Hepatocyte (in vitro differentiated cells): ENCODE data around the gene PEX5. TPM values are rescaled to one million over a fixed set of nuclear protein-coding genes. Genes with fewer than 3 reads are reported as not detected.
A peak's percentile ranks its signal among the peaks of the same experiment; 100 is the strongest.

ENCODE experiments used
- DNase-seq: peaks from one replicate; pipeline ENCODE4 v3.0.0-alpha.2; 2016; ENCODE audit warnings: low spot score
- H2AFZ ChIP-seq: fragments of 200-600 bp; sonication (generic); 2 replicates; pipeline ENCODE4 v1.6.0; 2016; ENCODE audit warnings: antibody characterized with exemption, mild to moderate bottlenecking
- H3K27ac ChIP-seq: fragments of 200-600 bp; sonication (generic); 2 replicates; pipeline ENCODE4 v1.5.1; 2016; ENCODE audit warnings: mild to moderate bottlenecking
- H3K27me3 ChIP-seq: fragments of 200-600 bp; sonication (generic); 2 replicates; pipeline ENCODE4 v1.6.1; 2016
- H3K36me3 ChIP-seq: fragments of 200-600 bp; sonication (generic); replicated peaks from 2 replicates; pipeline ENCODE4 v1.5.1; 2016; ENCODE audit warnings: low read depth; ENCODE audit not compliant: insufficient read depth
- H3K4me1 ChIP-seq: fragments of 200-600 bp; sonication (generic); 2 replicates; pipeline ENCODE4 v1.5.1; 2016; ENCODE audit warnings: mild to moderate bottlenecking, moderate library complexity; ENCODE audit not compliant: insufficient read depth
- H3K4me2 ChIP-seq: fragments of 200-600 bp; sonication (generic); 2 replicates; pipeline ENCODE4 v1.6.0; 2016
- H3K4me3 ChIP-seq: fragments of 200-600 bp; sonication (generic); 2 replicates; pipeline ENCODE4 v1.5.1; 2016; ENCODE audit warnings: mild to moderate bottlenecking
- H3K79me2 ChIP-seq: fragments of 200-600 bp; sonication (generic); 2 replicates; pipeline ENCODE4 v1.6.0; 2017; ENCODE audit warnings: mild to moderate bottlenecking
- H3K9me2 ChIP-seq: fragments of 200-600 bp; sonication (generic); replicated peaks from 2 replicates; pipeline ENCODE4 v1.6.0; 2017; ENCODE audit warnings: mild to moderate bottlenecking; ENCODE audit not compliant: insufficient read depth
- H3K9me3 ChIP-seq: fragments of 200-600 bp; sonication (generic); 2 replicates; pipeline ENCODE4 v1.5.1; 2016; ENCODE audit warnings: low read depth, mild to moderate bottlenecking
- H4K20me1 ChIP-seq: fragments of 200-600 bp; sonication (generic); 2 replicates; pipeline ENCODE4 v1.6.0; 2016; ENCODE audit warnings: mild to moderate bottlenecking; ENCODE audit not compliant: insufficient read depth, poor library complexity, severe bottlenecking
- EZH2 ChIP-seq: fragments of 200-600 bp; sonication (generic); IDR thresholded peaks from 2 replicates; pipeline ENCODE4 v1.6.1; 2016; ENCODE audit warnings: antibody characterized with exemption, mild to moderate bottlenecking, borderline replicate concordance
- EZH2phosphoT487 ChIP-seq: fragments of 200-600 bp; sonication (generic); IDR thresholded peaks from one replicate; pipeline ENCODE4 v1.6.1; 2018; ENCODE audit warnings: antibody characterized with exemption, mild to moderate bottlenecking, low read depth, moderate library complexity; ENCODE audit not compliant: unreplicated experiment, severe bottlenecking
- WGBS: methylation state at CpG from one replicate; pipeline ENCODE4 v1.1.6; 2016; ENCODE audit warnings: low lambda C conversion rate; ENCODE audit errors: missing lambda C conversion rate; 5-methylcytosine and 5-hydroxymethylcytosine counted together
- polyA plus RNA-seq: library from polyadenylated mRNA; unstranded; fragments of >200 nt; fragmentation: Nextera tagmentation; extraction: Ambion mirVana; gene quantifications from 2 replicates; pipeline ENCODE4 v1.2.1, GENCODE V29; 2016
- total RNA-seq: library from RNA; depleted of rRNA; stranded (reverse); fragments of >200 nt; gene quantifications from 2 replicates; pipeline ENCODE4 v1.2.3, GENCODE V29; 2014
- TF ChIP-seq, protein P1 (sequence below): fragments of 200-600 bp; sonication (generic); IDR thresholded peaks from 2 replicates; pipeline ENCODE4 v1.5.1; 2016; ENCODE audit warnings: antibody characterized with exemption, mild to moderate bottlenecking; ENCODE audit not compliant: poor library complexity

PEX5 gene
- total and polyA plus RNA-seq, 2 experiments from 2014 or later, result 17.3 to 32.6 TPM

DNA sequence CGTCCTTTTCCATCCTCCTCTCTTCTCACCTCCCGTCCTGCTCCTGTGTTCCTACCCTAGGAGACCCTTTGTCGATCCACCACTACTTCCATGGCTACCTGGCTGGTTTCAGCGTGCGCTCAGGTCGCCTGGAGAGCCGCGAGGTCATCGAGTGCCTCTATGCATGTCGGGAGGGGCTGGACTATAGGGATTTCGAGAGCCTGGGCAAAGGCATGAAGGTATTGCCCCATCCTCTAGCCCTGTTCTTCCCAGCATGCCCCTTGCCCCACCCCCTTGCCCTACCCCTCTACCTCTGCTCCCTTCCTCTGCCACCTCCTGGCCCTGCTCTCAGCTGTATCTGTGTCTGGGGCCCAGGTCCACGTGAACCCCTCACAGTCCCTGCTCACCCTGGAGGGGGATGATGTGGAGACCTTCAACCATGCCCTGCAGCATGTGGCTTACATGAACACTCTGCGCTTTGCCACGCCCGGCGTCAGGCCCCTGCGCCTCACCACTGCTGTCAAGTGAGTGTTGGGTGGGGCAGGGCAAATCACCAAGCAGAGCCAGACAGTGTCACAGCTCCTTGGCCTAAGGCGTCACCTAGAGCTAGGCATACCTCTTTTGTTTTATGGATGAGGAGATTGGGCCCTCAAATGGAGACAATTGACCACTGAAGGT lies 46.5 kb upstream of the PEX5 start:
- no peak overlapping the region for H2AFZ ChIP-seq
- H4K20me1 ChIP-seq, result no peaks in the 10 kb centered on the region
- no peaks in the 10 kb centered on the region for H3K36me3 ChIP-seq
- no peaks in the 10 kb centered on the region for H3K79me2 ChIP-seq
- H3K4me2 ChIP-seq, result no peak overlapping the region
- TF ChIP-seq EZH2phosphoT487 (no peak), EZH2 (no peak)
- TF ChIP-seq, protein P1, sequence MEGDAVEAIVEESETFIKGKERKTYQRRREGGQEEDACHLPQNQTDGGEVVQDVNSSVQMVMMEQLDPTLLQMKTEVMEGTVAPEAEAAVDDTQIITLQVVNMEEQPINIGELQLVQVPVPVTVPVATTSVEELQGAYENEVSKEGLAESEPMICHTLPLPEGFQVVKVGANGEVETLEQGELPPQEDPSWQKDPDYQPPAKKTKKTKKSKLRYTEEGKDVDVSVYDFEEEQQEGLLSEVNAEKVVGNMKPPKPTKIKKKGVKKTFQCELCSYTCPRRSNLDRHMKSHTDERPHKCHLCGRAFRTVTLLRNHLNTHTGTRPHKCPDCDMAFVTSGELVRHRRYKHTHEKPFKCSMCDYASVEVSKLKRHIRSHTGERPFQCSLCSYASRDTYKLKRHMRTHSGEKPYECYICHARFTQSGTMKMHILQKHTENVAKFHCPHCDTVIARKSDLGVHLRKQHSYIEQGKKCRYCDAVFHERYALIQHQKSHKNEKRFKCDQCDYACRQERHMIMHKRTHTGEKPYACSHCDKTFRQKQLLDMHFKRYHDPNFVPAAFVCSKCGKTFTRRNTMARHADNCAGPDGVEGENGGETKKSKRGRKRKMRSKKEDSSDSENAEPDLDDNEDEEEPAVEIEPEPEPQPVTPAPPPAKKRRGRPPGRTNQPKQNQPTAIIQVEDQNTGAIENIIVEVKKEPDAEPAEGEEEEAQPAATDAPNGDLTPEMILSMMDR, result no peak
- no peak for DNase-seq
- no peaks in the 10 kb centered on the region for H3K27me3 ChIP-seq
- H3K9me3 ChIP-seq, result no peaks in the 10 kb centered on the region
- no peak overlapping the region for H3K4me3 ChIP-seq
- WGBS, result 96% methylated on average over 18 of the region's 18 CpGs
- H3K9me2 ChIP-seq, result no peaks in the 10 kb centered on the region
- H3K27ac ChIP-seq, result no peak overlapping the region
- H3K4me1 ChIP-seq, result no peaks in the 10 kb centered on the region

DNA sequence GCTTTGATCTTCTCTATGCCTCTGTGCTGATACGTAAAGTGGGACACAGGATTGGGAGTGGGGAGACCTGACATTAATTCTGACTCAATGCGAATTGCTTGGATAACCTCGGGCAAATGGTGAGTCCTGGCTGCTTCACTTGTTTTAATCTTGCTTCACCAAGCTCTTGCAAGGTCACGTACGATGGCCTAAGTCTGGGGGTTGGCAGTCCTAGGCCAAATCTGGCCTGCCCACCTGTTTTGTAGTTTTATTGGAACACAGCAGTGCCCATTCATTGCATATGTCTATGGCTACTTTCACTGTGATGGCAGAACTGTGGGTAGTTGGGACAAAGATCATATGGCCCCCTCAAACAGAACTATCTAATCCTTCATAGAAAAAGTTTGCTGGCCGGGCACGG lies 45.9 kb upstream of the PEX5 start:
- Histone ChIP-seq H3K9me2 (no peaks in the 10 kb centered on the region), H3K36me3 (no peaks in the 10 kb centered on the region), H3K27ac (no peak overlapping the region), H3K4me2 (no peak overlapping the region), H3K4me1 (no peaks in the 10 kb centered on the region), H3K27me3 (no peaks in the 10 kb centered on the region), H3K79me2 (no peaks in the 10 kb centered on the region), H4K20me1 (no peaks in the 10 kb centered on the region), H3K9me3 (no peaks in the 10 kb centered on the region), H3K4me3 (no peak overlapping the region), H2AFZ (no peak overlapping the region)
- DNase-seq, result no peak
- TF ChIP-seq EZH2phosphoT487 (no peak), EZH2 (no peak)
- TF ChIP-seq, protein P1, result no peak
- 89% methylated on average over 7 of the region's 7 CpGs for WGBS

DNA sequence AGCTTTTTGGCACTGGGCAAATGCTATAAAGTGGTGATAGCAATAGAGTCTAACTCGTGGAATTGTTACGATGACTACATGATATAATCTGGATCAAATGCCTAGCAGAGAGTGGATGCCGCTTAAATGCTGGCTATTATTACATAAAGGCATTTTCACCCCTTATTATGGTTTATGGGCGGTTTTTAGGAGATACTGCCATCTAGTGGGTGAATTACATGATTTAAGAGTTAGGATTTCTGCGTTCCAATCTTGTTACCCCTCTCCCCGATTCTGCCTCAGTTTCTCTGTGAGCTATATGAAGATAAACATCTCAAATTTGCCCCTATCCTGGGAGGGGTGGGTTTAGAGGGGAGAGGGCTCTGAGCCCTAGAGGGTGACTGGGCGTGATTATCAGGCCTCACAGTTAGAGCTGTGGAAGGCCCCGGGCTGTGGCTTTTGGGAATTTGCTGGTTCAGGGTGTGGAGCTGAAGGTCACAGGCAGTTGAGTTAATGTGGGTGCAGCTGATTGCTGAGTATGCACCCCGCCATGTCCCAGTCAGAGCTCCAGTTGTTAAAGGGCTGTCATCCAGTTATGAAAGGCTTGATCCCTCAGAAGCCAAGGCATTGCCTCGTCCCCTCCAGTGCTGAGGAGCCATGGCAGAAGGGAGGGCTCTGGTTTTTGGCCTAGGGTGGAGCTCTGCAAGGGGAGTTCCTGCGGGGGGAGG lies 44.9 kb upstream of the PEX5 start:
- Histone ChIP-seq H3K4me3 (no peak overlapping the region), H3K36me3 (no peaks in the 10 kb centered on the region), H3K9me3 (no peaks in the 10 kb centered on the region), H3K27me3 (no peaks in the 10 kb centered on the region), H4K20me1 (no peaks in the 10 kb centered on the region), H3K79me2 (no peaks in the 10 kb centered on the region), H3K9me2 (no peaks in the 10 kb centered on the region), H3K27ac (no peak overlapping the region), H2AFZ (no peak overlapping the region), H3K4me1 (no peaks in the 10 kb centered on the region), H3K4me2 (no peak overlapping the region)
- TF ChIP-seq, protein P1, result peak; percentile 63
- no peak for TF ChIP-seq EZH2phosphoT487
- peak; percentile 42 for DNase-seq
- WGBS, result 66% methylated on average over 11 of the region's 11 CpGs
